ENCODE measurements around the gene STEAP1B.

DNA sequence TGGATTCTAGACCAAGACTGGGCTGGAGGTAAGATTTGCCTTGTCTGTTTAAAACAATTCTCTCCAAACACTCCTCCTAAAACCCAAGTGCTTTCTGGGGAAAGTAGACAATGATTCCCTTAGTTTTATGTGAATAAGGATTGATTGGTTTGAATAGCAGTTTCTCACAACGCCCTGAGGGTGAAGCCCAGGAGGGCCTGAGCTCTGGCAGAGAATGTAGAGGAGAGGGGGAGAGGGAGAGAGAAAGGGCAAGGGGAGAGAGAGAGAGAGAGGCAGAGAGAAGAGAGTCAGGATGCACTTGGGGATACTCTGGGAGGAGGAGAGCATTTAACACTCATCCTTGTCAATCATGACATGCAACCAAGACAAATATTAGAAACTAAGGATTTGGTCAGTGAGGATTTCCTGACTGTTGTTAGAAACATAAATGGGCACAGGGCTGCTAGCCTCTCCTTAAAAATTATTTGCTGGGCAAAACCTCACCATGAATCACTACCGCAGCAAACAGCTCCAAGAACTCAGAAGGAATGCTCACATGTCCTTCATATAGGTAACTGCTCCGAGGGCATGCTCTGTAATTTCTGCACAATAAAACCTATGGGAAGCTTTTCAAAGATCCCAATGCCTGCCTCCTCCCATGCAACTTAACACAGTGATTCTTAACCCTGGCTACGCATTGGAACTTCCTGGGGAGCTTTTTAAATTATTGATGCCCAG lies 87.9 kb downstream of the STEAP1B start:
- TF ChIP-seq EZH2phosphoT487 (IDR thresholded peaks at IDR 0.05; ENCODE audit: insufficient read depth, low read depth), result no peak
- no peak for TF ChIP-seq EZH2 (IDR thresholded peaks at IDR 0.05; ENCODE audit: insufficient read depth, poor library complexity, severe bottlenecking)

Measured in GM23248 (cell line).